ENCODE measurements around the gene CMPK2.

The CMPK2 gene

GRCh38 chr2:6845903-6846302 is 19.8 kb downstream of the CMPK2 start:
- TF ChIP-seq CTCF (IDR thresholded peaks at IDR 0.05; ENCODE audit: unreplicated experiment in 3 of 3) = no peak
- H3K4me1 Mint-ChIP-seq = no peaks in the 10 kb centered on the region
- peaks cover 30% of the 10 kb centered on the region for H3K36me3 Mint-ChIP-seq (ENCODE audit: low read depth)
- peaks cover 77% of the 10 kb centered on the region for H3K9me3 Mint-ChIP-seq
- no peak overlapping the region for H3K27ac Mint-ChIP-seq
- H3K27me3 Mint-ChIP-seq (ENCODE audit: low read depth) = no peaks in the 10 kb centered on the region
- H3K4me3 Mint-ChIP-seq = no peak overlapping the region

GRCh38 chr2:6845312-6845711 is 20.4 kb downstream of the CMPK2 start:
- no peak overlapping the region for H3K27ac Mint-ChIP-seq
- H3K9me3 Mint-ChIP-seq = peaks cover 77% of the 10 kb centered on the region
- H3K27me3 Mint-ChIP-seq (ENCODE audit: low read depth) = no peaks in the 10 kb centered on the region
- no peaks in the 10 kb centered on the region for H3K4me1 Mint-ChIP-seq
- peaks cover 25% of the 10 kb centered on the region for H3K36me3 Mint-ChIP-seq (ENCODE audit: low read depth)
- H3K4me3 Mint-ChIP-seq = no peak overlapping the region
- no peak for TF ChIP-seq CTCF (IDR thresholded peaks at IDR 0.05; ENCODE audit: unreplicated experiment in 3 of 3)

- no peak overlapping the region for H3K27ac Mint-ChIP-seq
- no peak for TF ChIP-seq CTCF (IDR thresholded peaks at IDR 0.05; ENCODE audit: unreplicated experiment in 3 of 3)
- peaks cover 19% of the 10 kb centered on the region for H3K36me3 Mint-ChIP-seq (ENCODE audit: low read depth)
- peaks cover 76% of the 10 kb centered on the region for H3K9me3 Mint-ChIP-seq
- no peak overlapping the region for H3K4me3 Mint-ChIP-seq
- no peaks in the 10 kb centered on the region for H3K27me3 Mint-ChIP-seq (ENCODE audit: low read depth)
- H3K4me1 Mint-ChIP-seq = no peaks in the 10 kb centered on the region
These were observed 24.0 kb downstream of the CMPK2 start for GRCh38 chr2:6841537-6842287.

- H3K27me3 Mint-ChIP-seq (ENCODE audit: low read depth) = no peaks in the 10 kb centered on the region
- H3K4me1 Mint-ChIP-seq = no peaks in the 10 kb centered on the region
- H3K27ac Mint-ChIP-seq = no peak overlapping the region
- H3K9me3 Mint-ChIP-seq = peaks cover 63% of the 10 kb centered on the region
- no peak overlapping the region for H3K4me3 Mint-ChIP-seq
- TF ChIP-seq CTCF (IDR thresholded peaks at IDR 0.05; ENCODE audit: unreplicated experiment in 3 of 3) = no peak
- peaks cover 6% of the 10 kb centered on the region for H3K36me3 Mint-ChIP-seq (ENCODE audit: low read depth)
These were observed 26.9 kb downstream of the CMPK2 start for GRCh38 chr2:6838673-6839319.

GRCh38 chr2:6835467-6835866 is 30.2 kb downstream of the CMPK2 start:
- Mint-ChIP-seq H3K27ac (no peak overlapping the region), H3K27me3 (ENCODE audit: low read depth) (peaks cover 3% of the 10 kb centered on the region), H3K4me3 (no peak overlapping the region), H3K4me1 (no peaks in the 10 kb centered on the region), H3K9me3 (peaks cover 63% of the 10 kb centered on the region), H3K36me3 (ENCODE audit: low read depth) (peaks cover 10% of the 10 kb centered on the region)
- TF ChIP-seq CTCF (IDR thresholded peaks at IDR 0.05; ENCODE audit: unreplicated experiment in 3 of 3) = no peak

GRCh38 chr2:6834163-6834562 is 31.5 kb downstream of the CMPK2 start:
- Mint-ChIP-seq H3K4me3 (no peak overlapping the region), H3K4me1 (no peaks in the 10 kb centered on the region), H3K27me3 (ENCODE audit: low read depth) (peaks cover 7% of the 10 kb centered on the region), H3K36me3 (ENCODE audit: low read depth) (peaks cover 15% of the 10 kb centered on the region), H3K27ac (no peak overlapping the region), H3K9me3 (peaks cover 60% of the 10 kb centered on the region)
- TF ChIP-seq CTCF (IDR thresholded peaks at IDR 0.05; ENCODE audit: unreplicated experiment in 3 of 3) = no peak
